ENCODE data around the gene ASCC2. TPM values are rescaled to one million over a fixed set of nuclear protein-coding genes. Genes with fewer than 3 reads are reported as not detected.

ASCC2 gene
- total and polyA plus RNA-seq, 7 experiments from 2014 or later: 48.7 to 101 (median 90.5) TPM

GRCh38 chr22:29883045-29883774 is 45.1 kb upstream of the ASCC2 start, which contains the start of gene MTMR3:
Gene MTMR3 (plus strand): TSS chr22:29883174. CDS start chr22:29971060, 87,886 bp downstream.
- Mint-ChIP-seq H3K9me3 (no peaks in the 10 kb centered on the region), H3K27ac (peak within 1 kb of the TSS; percentile 70 to 93 (median 84)), H3K4me1 (peaks cover 0 to 12% (median 1%) of the 10 kb centered on the region in 7 donors), H3K4me3 (peak within 1 kb of the TSS in 7 of 10 donors; percentile 72 to 95 (median 92)), H3K36me3 (peaks cover 0 to 1% (median 0%) of the 10 kb centered on the region in 5 donors), H3K27me3 (peaks cover 0 to 3% (median 0%) of the 10 kb centered on the region in 5 donors)
- ChIA-PET CTCF (no interaction called here), POLR2A (interaction anchor here (0.8 kb wide), 1 partner anchor 46 kb away, joined by 5 read pairs; the partner anchor contains the start of gene ASCC2)
- Histone ChIP-seq H3K4me3 (ENCODE audit: low read length) (peak within 1 kb of the TSS; percentile 69), H3K9me3 (ENCODE audit: control insufficient read depth in 2 of 3, low read length in 3 of 3) (no peaks in the 10 kb centered on the region), H3K27ac (ENCODE audit: low read depth, low read length) (peak within 1 kb of the TSS; percentile 93), H3K36me3 (ENCODE audit: control insufficient read depth in 2 of 3, insufficient read depth in 3 of 3, low read length in 3 of 3) (peaks cover 0 to 8% (median 0%) of the 10 kb centered on the region in 3 experiments), H3K27me3 (ENCODE audit: control insufficient read depth in 2 of 2, insufficient read depth in 2 of 2, low read length in 2 of 2) (no peaks in the 10 kb centered on the region), H3K4me1 (ENCODE audit: control insufficient read depth in 2 of 2, insufficient read depth in 2 of 2, low read length in 2 of 2) (peaks cover 17 to 21% of the 10 kb centered on the region in 2 donors)
- intact Hi-C loops (cut with micrococcal nuclease): loop anchor here (1.0 to 10.0 kb wide), 9 partner anchors 45 to 1612 kb away; partner anchors contain the start of genes ASCC2 (in 2 of the 2), NF2 (in 2 of the 2), UQCR10 (in 2 of the 2) and ZMAT5 (in 2 of the 2)
- DNase-seq (peak; percentile 71 to 99 (median 82)), ATAC-seq (peak; percentile 91)

DNA sequence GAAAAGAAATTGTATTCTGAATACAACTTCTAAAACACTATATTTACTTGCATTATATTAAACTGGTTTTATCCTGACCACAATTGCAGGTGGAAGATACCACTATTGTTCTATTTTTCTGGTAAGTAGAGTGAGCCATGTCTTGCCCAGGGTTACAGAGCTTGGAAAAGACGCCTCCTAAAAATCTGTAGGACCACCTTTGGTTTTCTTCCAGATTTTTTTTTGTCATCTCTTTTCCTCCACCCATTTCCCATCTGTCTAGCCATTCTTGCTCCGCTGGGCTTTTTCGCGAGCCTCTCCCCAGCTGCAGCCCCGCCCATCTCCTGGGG is 44.6 kb upstream of the ASCC2 start:
- Histone ChIP-seq H3K27me3 (ENCODE audit: control insufficient read depth in 2 of 2, insufficient read depth in 2 of 2, low read length in 2 of 2) (no peaks in the 10 kb centered on the region), H3K27ac (ENCODE audit: low read depth, low read length) (peak overlapping the region; percentile 93), H3K4me3 (ENCODE audit: low read length) (peak overlapping the region; percentile 69), H3K4me1 (ENCODE audit: control insufficient read depth in 2 of 2, insufficient read depth in 2 of 2, low read length in 2 of 2) (peaks cover 17 to 21% of the 10 kb centered on the region in 2 donors), H3K9me3 (ENCODE audit: control insufficient read depth in 2 of 3, low read length in 3 of 3) (no peaks in the 10 kb centered on the region), H3K36me3 (ENCODE audit: control insufficient read depth in 2 of 3, insufficient read depth in 3 of 3, low read length in 3 of 3) (peaks cover 0 to 8% (median 0%) of the 10 kb centered on the region in 3 experiments)
- H3K27me3 Mint-ChIP-seq: peaks cover 0 to 6% (median 0%) of the 10 kb centered on the region in 5 donors
- peak overlapping the region in 7 of 9 donors; percentile 13 to 86 (median 56) for H3K27ac Mint-ChIP-seq
- peak overlapping the region in 7 of 10 donors; percentile 72 to 95 (median 86) for H3K4me3 Mint-ChIP-seq
- ATAC-seq (no peak), DNase-seq (no peak)
- H3K4me1 Mint-ChIP-seq: peaks cover 0 to 12% (median 0%) of the 10 kb centered on the region in 7 donors
- intact Hi-C loops (cut with micrococcal nuclease): loop anchor here (1.0 to 10.0 kb wide), 9 partner anchors 44 to 1612 kb away; partner anchors contain the start of genes ASCC2 (in 2 of the 2), NF2 (in 2 of the 2), UQCR10 (in 2 of the 2) and ZMAT5 (in 2 of the 2)
- peaks cover 0 to 1% (median 0%) of the 10 kb centered on the region in 5 donors for H3K36me3 Mint-ChIP-seq
- POLR2A ChIA-PET: interaction anchor here (0.6 kb wide), 1 partner anchor 89 kb away, joined by 3 read pairs; no protein-coding TSS in a partner anchor
- CTCF ChIA-PET: interaction anchor here (0.6 to 1.2 kb wide), 2 partner anchors 13 to 122 kb away, joined by 3 read pairs; no protein-coding TSS in a partner anchor
- H3K9me3 Mint-ChIP-seq: no peaks in the 10 kb centered on the region

DNA sequence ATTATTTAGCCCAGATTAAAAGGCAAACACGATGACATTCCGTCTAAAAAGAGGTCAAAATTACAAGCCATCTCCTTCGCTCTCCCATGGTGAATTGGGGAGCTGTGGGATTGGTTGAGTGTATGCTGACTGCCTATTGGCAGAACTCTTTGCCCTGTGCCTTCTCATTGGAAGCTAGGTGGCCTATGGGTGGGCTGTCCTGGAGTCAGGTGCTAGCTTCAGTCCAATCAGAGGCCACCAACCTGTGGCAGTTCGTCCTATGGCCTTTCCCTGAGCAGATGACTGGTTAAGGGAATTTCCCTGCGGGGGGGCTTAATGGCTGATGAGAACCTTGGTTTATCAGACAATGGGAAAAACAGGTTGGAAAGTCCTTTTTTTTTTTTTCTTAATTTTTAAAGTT is 41.7 kb upstream of the ASCC2 start:
- H3K27ac ChIP-seq (ENCODE audit: low read depth, low read length): no peak overlapping the region
- H3K4me1 ChIP-seq (ENCODE audit: control insufficient read depth in 2 of 2, insufficient read depth in 2 of 2, low read length in 2 of 2): peaks cover 0 to 7% of the 10 kb centered on the region in 2 donors
- H3K27me3 Mint-ChIP-seq: peaks cover 0 to 26% (median 0%) of the 10 kb centered on the region in 5 donors
- no peak overlapping the region for H3K4me3 ChIP-seq (ENCODE audit: low read length)
- ATAC-seq (no peak), DNase-seq (no peak)
- CTCF ChIA-PET: no interaction called here
- H3K4me1 Mint-ChIP-seq: peaks cover 0 to 12% (median 0%) of the 10 kb centered on the region in 7 donors
- no peaks in the 10 kb centered on the region for H3K9me3 Mint-ChIP-seq
- peak overlapping the region in 1 of 10 donors; percentile 41 for H3K4me3 Mint-ChIP-seq
- POLR2A ChIA-PET: no interaction called here
- H3K27ac Mint-ChIP-seq: no peak overlapping the region
- no peaks in the 10 kb centered on the region for H3K9me3 ChIP-seq (ENCODE audit: control insufficient read depth in 2 of 3, low read length in 3 of 3)
- H3K27me3 ChIP-seq (ENCODE audit: control insufficient read depth in 2 of 2, insufficient read depth in 2 of 2, low read length in 2 of 2): no peaks in the 10 kb centered on the region
- H3K36me3 Mint-ChIP-seq: no peaks in the 10 kb centered on the region
- H3K36me3 ChIP-seq (ENCODE audit: control insufficient read depth in 2 of 3, insufficient read depth in 3 of 3, low read length in 3 of 3): peaks cover 0 to 8% (median 0%) of the 10 kb centered on the region in 3 experiments
- intact Hi-C loops (cut with micrococcal nuclease): loop anchor here (5.0 to 10.0 kb wide), 6 partner anchors 85 to 1615 kb away; partner anchors contain the start of genes EWSR1 (in 1 of the 2), RHBDD3 (in 1 of the 2) and SFI1 (in 1 of the 2)

DNA sequence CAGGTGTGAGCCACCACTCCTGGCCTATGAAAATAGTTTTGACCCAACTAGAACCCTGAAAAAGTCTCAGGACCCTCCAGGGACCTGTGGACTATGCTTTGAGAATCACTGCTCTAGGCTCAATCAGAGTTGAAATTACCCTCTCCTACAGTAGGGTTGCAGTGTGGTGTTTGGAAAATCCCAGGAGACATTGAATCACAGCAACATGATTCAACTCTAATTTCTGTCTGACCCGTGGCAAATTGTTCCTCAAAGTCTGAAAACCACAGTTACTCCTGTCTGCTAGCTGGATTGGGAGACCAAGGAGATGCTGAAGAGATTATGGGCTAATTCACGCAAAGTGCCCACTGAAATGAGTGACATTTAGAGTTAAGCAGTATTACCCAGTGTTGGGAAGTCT is 39.5 kb upstream of the ASCC2 start:
- ChIA-PET CTCF (no interaction called here), POLR2A (interaction anchor here (1.1 kb wide), 1 partner anchor 8 kb away, joined by 3 read pairs; no protein-coding TSS in a partner anchor)
- Histone ChIP-seq H3K27ac (ENCODE audit: low read depth, low read length) (no peak overlapping the region), H3K9me3 (ENCODE audit: control insufficient read depth in 2 of 3, low read length in 3 of 3) (no peaks in the 10 kb centered on the region), H3K36me3 (ENCODE audit: control insufficient read depth in 2 of 3, insufficient read depth in 3 of 3, low read length in 3 of 3) (no peaks in the 10 kb centered on the region), H3K4me3 (ENCODE audit: low read length) (no peak overlapping the region), H3K4me1 (ENCODE audit: control insufficient read depth in 2 of 2, insufficient read depth in 2 of 2, low read length in 2 of 2) (no peaks in the 10 kb centered on the region), H3K27me3 (ENCODE audit: control insufficient read depth in 2 of 2, insufficient read depth in 2 of 2, low read length in 2 of 2) (no peaks in the 10 kb centered on the region)
- ATAC-seq (no peak), DNase-seq (no peak)
- H3K4me1 Mint-ChIP-seq: peaks cover 0 to 5% (median 0%) of the 10 kb centered on the region in 7 donors
- H3K27me3 Mint-ChIP-seq: peaks cover 0 to 38% (median 0%) of the 10 kb centered on the region in 5 donors
- intact Hi-C loops (cut with micrococcal nuclease): no loop called here
- no peaks in the 10 kb centered on the region for H3K9me3 Mint-ChIP-seq
- H3K36me3 Mint-ChIP-seq: no peaks in the 10 kb centered on the region
- H3K4me3 Mint-ChIP-seq: no peak overlapping the region
- H3K27ac Mint-ChIP-seq: no peak overlapping the region

GRCh38 chr22:29873943-29874342 is 35.9 kb upstream of the ASCC2 start:
- Histone ChIP-seq H3K4me3 (ENCODE audit: low read length) (no peak overlapping the region), H3K27ac (ENCODE audit: low read depth, low read length) (no peak overlapping the region), H3K36me3 (ENCODE audit: control insufficient read depth in 2 of 3, insufficient read depth in 3 of 3, low read length in 3 of 3) (no peaks in the 10 kb centered on the region), H3K4me1 (ENCODE audit: control insufficient read depth in 2 of 2, insufficient read depth in 2 of 2, low read length in 2 of 2) (peaks cover 0 to 8% of the 10 kb centered on the region in 2 donors), H3K27me3 (ENCODE audit: control insufficient read depth in 2 of 2, insufficient read depth in 2 of 2, low read length in 2 of 2) (no peaks in the 10 kb centered on the region), H3K9me3 (ENCODE audit: control insufficient read depth in 2 of 3, low read length in 3 of 3) (no peaks in the 10 kb centered on the region)
- ChIA-PET POLR2A (no interaction called here), CTCF (no interaction called here)
- DNase-seq: no peak
- Mint-ChIP-seq H3K9me3 (no peaks in the 10 kb centered on the region), H3K4me3 (no peak overlapping the region), H3K27me3 (peaks cover 0 to 36% (median 0%) of the 10 kb centered on the region in 5 donors), H3K36me3 (no peaks in the 10 kb centered on the region), H3K4me1 (peaks cover 0 to 15% (median 6%) of the 10 kb centered on the region in 7 donors), H3K27ac (no peak overlapping the region)
- intact Hi-C loops (cut with micrococcal nuclease): no loop called here
- ATAC-seq: no peak

GRCh38 chr22:29872989-29873388 is 34.9 kb upstream of the ASCC2 start:
- Histone ChIP-seq H3K27ac (ENCODE audit: low read depth, low read length) (no peak overlapping the region), H3K36me3 (ENCODE audit: control insufficient read depth in 2 of 3, insufficient read depth in 3 of 3, low read length in 3 of 3) (no peaks in the 10 kb centered on the region), H3K27me3 (ENCODE audit: control insufficient read depth in 2 of 2, insufficient read depth in 2 of 2, low read length in 2 of 2) (no peaks in the 10 kb centered on the region), H3K4me1 (ENCODE audit: control insufficient read depth in 2 of 2, insufficient read depth in 2 of 2, low read length in 2 of 2) (peaks cover 0 to 8% of the 10 kb centered on the region in 2 donors), H3K4me3 (ENCODE audit: low read length) (no peak overlapping the region), H3K9me3 (ENCODE audit: control insufficient read depth in 2 of 3, low read length in 3 of 3) (no peaks in the 10 kb centered on the region)
- ChIA-PET CTCF (no interaction called here), POLR2A (no interaction called here)
- DNase-seq (no peak), ATAC-seq (peak; percentile 73)
- Mint-ChIP-seq H3K4me3 (no peak overlapping the region), H3K9me3 (no peaks in the 10 kb centered on the region), H3K36me3 (no peaks in the 10 kb centered on the region), H3K27me3 (peaks cover 0 to 35% (median 0%) of the 10 kb centered on the region in 5 donors), H3K4me1 (peaks cover 0 to 15% (median 6%) of the 10 kb centered on the region in 7 donors), H3K27ac (no peak overlapping the region)
- intact Hi-C loops (cut with micrococcal nuclease): no loop called here

Measured in naive thymus-derived CD4-positive, alpha-beta T cell (primary cell).